OCI-LY7 (cell line): ENCODE results near the gene CPT2.

ENCODE experiments used
- EZH2phosphoT487 ChIP-seq: fragments of 200-600 bp; sonication (generic); IDR thresholded peaks from 2 replicates; pipeline ENCODE4 v1.6.1; 2018; ENCODE audit warnings: low read depth, borderline replicate concordance, mild to moderate bottlenecking, mixed run types, antibody characterized with exemption, low read length, moderate library complexity, mixed read lengths
- TF ChIP-seq, protein P1 (sequence below): fragments of 200-600 bp; sonication (generic); conservative IDR thresholded peaks from 2 replicates; pipeline ENCODE4 v1.5.1; 2014; ENCODE audit warnings: mild to moderate bottlenecking, antibody characterized with exemption, low read length, moderate library complexity, mixed read lengths

DNA sequence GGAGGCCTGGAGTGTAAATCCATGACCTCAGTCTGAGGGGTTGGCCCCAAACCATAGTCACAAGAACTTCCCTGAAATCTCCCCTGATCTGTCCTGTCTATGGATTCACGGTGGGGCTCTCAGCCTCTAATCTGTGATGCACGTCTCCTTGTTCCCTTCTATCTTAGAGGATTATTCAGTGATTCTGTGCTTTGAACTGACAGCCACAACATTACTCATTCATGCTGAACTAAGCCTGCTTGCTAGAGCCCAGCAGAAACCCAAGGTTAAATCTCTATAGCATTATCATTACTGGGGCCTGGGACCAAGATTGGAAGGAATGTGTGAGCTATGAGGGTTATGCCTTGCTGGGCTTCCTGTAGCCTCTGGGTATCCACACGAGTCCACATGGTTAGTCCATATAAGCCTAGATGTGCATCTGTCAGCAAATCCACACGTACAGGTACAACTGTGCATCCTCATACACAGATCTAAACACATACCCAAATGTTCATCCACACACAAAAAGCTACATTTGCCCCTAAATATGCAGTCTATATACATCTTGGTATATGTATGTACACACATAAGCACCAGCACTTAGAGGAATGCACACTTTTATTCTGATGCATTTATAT lies 64.1 kb downstream of the CPT2 start:
- TF ChIP-seq, protein P1, sequence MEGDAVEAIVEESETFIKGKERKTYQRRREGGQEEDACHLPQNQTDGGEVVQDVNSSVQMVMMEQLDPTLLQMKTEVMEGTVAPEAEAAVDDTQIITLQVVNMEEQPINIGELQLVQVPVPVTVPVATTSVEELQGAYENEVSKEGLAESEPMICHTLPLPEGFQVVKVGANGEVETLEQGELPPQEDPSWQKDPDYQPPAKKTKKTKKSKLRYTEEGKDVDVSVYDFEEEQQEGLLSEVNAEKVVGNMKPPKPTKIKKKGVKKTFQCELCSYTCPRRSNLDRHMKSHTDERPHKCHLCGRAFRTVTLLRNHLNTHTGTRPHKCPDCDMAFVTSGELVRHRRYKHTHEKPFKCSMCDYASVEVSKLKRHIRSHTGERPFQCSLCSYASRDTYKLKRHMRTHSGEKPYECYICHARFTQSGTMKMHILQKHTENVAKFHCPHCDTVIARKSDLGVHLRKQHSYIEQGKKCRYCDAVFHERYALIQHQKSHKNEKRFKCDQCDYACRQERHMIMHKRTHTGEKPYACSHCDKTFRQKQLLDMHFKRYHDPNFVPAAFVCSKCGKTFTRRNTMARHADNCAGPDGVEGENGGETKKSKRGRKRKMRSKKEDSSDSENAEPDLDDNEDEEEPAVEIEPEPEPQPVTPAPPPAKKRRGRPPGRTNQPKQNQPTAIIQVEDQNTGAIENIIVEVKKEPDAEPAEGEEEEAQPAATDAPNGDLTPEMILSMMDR: no peak
- no peak for TF ChIP-seq EZH2phosphoT487
